CD4-positive, alpha-beta T cell (primary cell): ENCODE measurements around the gene PACSIN1. TPM values are rescaled to one million over a fixed set of nuclear protein-coding genes. Genes with fewer than 3 reads are reported as not detected.
"Not testable (repeated sequence)": the region's sequence is repeated elsewhere in the genome, so short reads cannot be mapped to it uniquely, and the experiment has no call there.

Source experiments
- ATAC-seq: fragments of 200-7000 bp; cut with Tn5 transposase; one replicate; pipeline ENCODE4 v1.10.0; 2022; ENCODE audit warnings: mild to moderate bottlenecking; ENCODE audit not compliant: poor library complexity
- CTCF ChIA-PET: fragments of 350-600 bp; sonication (Branson Sonifier 250); formaldehyde crosslinking; loops from one replicate; lab custom pipeline; 2021; ENCODE audit warnings: antibody characterized with exemption, inconsistent platforms; lab: Charles Lee
- POLR2A ChIA-PET: fragments of 350-600 bp; sonication (Branson Sonifier 250); formaldehyde crosslinking; loops from one replicate; lab custom pipeline; 2021; ENCODE audit warnings: antibody characterized with exemption, inconsistent platforms; lab: Charles Lee
- DNase-seq, 14 experiments: peaks; one replicate each; pipeline ENCODE4 v3.0.0-alpha.2; 2013 to 2020; ENCODE audit warnings: mixed read lengths in 2 of 14
- H3K27ac ChIP-seq, 2 donors: one replicate each; pipeline versions ENCODE4 v1.5.1 to v1.7.0; 2013; ENCODE audit warnings: low read length in 2 of 2, low read depth in 1 of 2, mild to moderate bottlenecking in 1 of 2
- H3K27me3 ChIP-seq, 2 experiments: 1 replicate in 1 of 2; 2 replicates in 1 of 2; pipeline versions ENCODE4 v1.6.1 to v1.7.0; 2013; ENCODE audit warnings: low read length in 2 of 2, control low read depth in 1 of 2, mild to moderate bottlenecking in 1 of 2, moderate library complexity in 1 of 2; ENCODE audit not compliant: insufficient read depth in 2 of 2, control insufficient read depth in 1 of 2
- H3K36me3 ChIP-seq: one replicate; pipeline ENCODE4 v1.6.1; 2013; ENCODE audit warnings: low read length, control low read depth; ENCODE audit not compliant: insufficient read depth
- H3K4me1 ChIP-seq: one replicate; pipeline ENCODE4 v1.6.1; 2013; ENCODE audit warnings: low read length, control low read depth; ENCODE audit not compliant: insufficient read depth
- H3K4me3 ChIP-seq: one replicate; pipeline ENCODE4 v1.5.1; 2013; ENCODE audit warnings: mild to moderate bottlenecking, low read length, moderate library complexity
- H3K9me3 ChIP-seq, 2 experiments: 1 replicate in 1 of 2; 2 replicates in 1 of 2; pipeline versions ENCODE4 v1.6.1 to v1.7.0; 2013; ENCODE audit warnings: low read length in 2 of 2, mild to moderate bottlenecking in 2 of 2, control low read depth in 1 of 2, moderate library complexity in 1 of 2; ENCODE audit not compliant: control insufficient read depth in 1 of 2, insufficient read depth in 1 of 2
- H3K27ac Mint-ChIP-seq: one replicate; pipeline ENCODE4 v1.8.0; 2020; ENCODE audit warnings: mixed read lengths
- H3K27me3 Mint-ChIP-seq: one replicate; pipeline ENCODE4 v1.8.0; 2021; ENCODE audit warnings: mixed read lengths
- H3K36me3 Mint-ChIP-seq: one replicate; pipeline ENCODE4 v1.8.0; 2021; ENCODE audit warnings: low read depth, mixed read lengths
- H3K4me1 Mint-ChIP-seq: one replicate; pipeline ENCODE4 v1.8.0; 2021; ENCODE audit warnings: low read depth, mixed read lengths
- H3K4me3 Mint-ChIP-seq: one replicate; pipeline ENCODE4 v1.8.0; 2020; ENCODE audit warnings: mild to moderate bottlenecking, mixed read lengths
- H3K9me3 Mint-ChIP-seq: one replicate; pipeline ENCODE4 v1.8.0; 2020; ENCODE audit warnings: mixed read lengths
- CTCF ChIP-seq: fragments of 200-600 bp; IDR thresholded peaks from one replicate; pipeline ENCODE4 v1.8.0; 2022; ENCODE audit warnings: antibody characterized with exemption, mild to moderate bottlenecking
- intact Hi-C, 2 experiments: fragments of 100-400 bp; cut with DNase I in 1 of 2; cut with micrococcal nuclease in 1 of 2; formaldehyde crosslinking; loops; one replicate each; pipeline versions ENCODE4 v1.15.1 to v1.9.0; 2023 to 2025; cut with DNase I, micrococcal nuclease
- total RNA-seq, 174 experiments: library from RNA in 2 of 174; stranded (reverse) in 2 of 174; gene quantifications; one replicate each; pipeline ENCODE4 v1.2.3 and lab custom pipeline; 2021 to 2026

Gene PACSIN1
- total RNA-seq, 2 experiments from 2014 or later = 1.3 to 1.4 TPM

GRCh38 chr6:34478796-34479195 is 12.9 kb downstream of the PACSIN1 start:
- Mint-ChIP-seq H3K9me3 (no peaks in the 10 kb centered on the region), H3K4me1 (no peaks in the 10 kb centered on the region), H3K27ac (no peak overlapping the region), H3K36me3 (no peaks in the 10 kb centered on the region), H3K4me3 (no peak overlapping the region), H3K27me3 (no peaks in the 10 kb centered on the region)
- DNase-seq = no peak
- POLR2A ChIA-PET = no interaction called here
- intact Hi-C loops = no loop called here
- no peaks in the 10 kb centered on the region for H3K36me3 ChIP-seq
- H3K4me1 ChIP-seq = no peaks in the 10 kb centered on the region
- TF ChIP-seq CTCF = no peak
- H3K4me3 ChIP-seq = no peak overlapping the region
- no peaks in the 10 kb centered on the region for H3K9me3 ChIP-seq
- H3K27ac ChIP-seq = no peak overlapping the region
- H3K27me3 ChIP-seq = no peaks in the 10 kb centered on the region
- ATAC-seq = no peak
- CTCF ChIA-PET = no interaction called here

- H3K36me3 Mint-ChIP-seq, H3K4me3 Mint-ChIP-seq, H3K27me3 Mint-ChIP-seq, POLR2A ChIA-PET, intact Hi-C loops, ATAC-seq, H3K4me3 ChIP-seq, H3K9me3 Mint-ChIP-seq, H3K9me3 ChIP-seq, H3K27me3 ChIP-seq, CTCF ChIA-PET, DNase-seq, H3K36me3 ChIP-seq, H3K27ac Mint-ChIP-seq, H3K27ac ChIP-seq: not testable (repeated sequence)
- H3K4me1 Mint-ChIP-seq = peaks cover 36% of the 10 kb centered on the region
- peaks cover 24% of the 10 kb centered on the region for H3K4me1 ChIP-seq
These were observed 17.9 kb downstream of the PACSIN1 start for GRCh38 chr6:34483781-34484180.

GRCh38 chr6:34484391-34484790 is 18.5 kb downstream of the PACSIN1 start:
- POLR2A ChIA-PET = no interaction called here
- Mint-ChIP-seq H3K4me3 (no peak overlapping the region), H3K27ac (peak overlapping the region; percentile 68), H3K4me1 (peaks cover 36% of the 10 kb centered on the region), H3K9me3 (no peaks in the 10 kb centered on the region), H3K27me3 (no peaks in the 10 kb centered on the region), H3K36me3 (no peaks in the 10 kb centered on the region)
- TF ChIP-seq CTCF = no peak
- intact Hi-C loops = no loop called here
- Histone ChIP-seq H3K27me3 (no peaks in the 10 kb centered on the region), H3K4me3 (no peak overlapping the region), H3K9me3 (no peaks in the 10 kb centered on the region), H3K36me3 (no peaks in the 10 kb centered on the region), H3K4me1 (peaks cover 24% of the 10 kb centered on the region), H3K27ac (no peak overlapping the region)
- CTCF ChIA-PET = no interaction called here
- ATAC-seq = no peak
- DNase-seq = no peak

GRCh38 chr6:34484899-34485298 is 19.0 kb downstream of the PACSIN1 start:
- peak; percentile 93 for ATAC-seq
- intact Hi-C loops = loop anchor here in 1 of 2 experiments (5.0 kb wide), 1 partner anchor 612 kb away; no protein-coding TSS in a partner anchor
- Mint-ChIP-seq H3K4me3 (peak overlapping the region; percentile 39), H3K27ac (peak overlapping the region; percentile 68), H3K9me3 (no peaks in the 10 kb centered on the region), H3K27me3 (no peaks in the 10 kb centered on the region), H3K36me3 (no peaks in the 10 kb centered on the region), H3K4me1 (peaks cover 36% of the 10 kb centered on the region)
- no peaks in the 10 kb centered on the region for H3K9me3 ChIP-seq
- POLR2A ChIA-PET = no interaction called here
- no peaks in the 10 kb centered on the region for H3K36me3 ChIP-seq
- no peak overlapping the region for H3K27ac ChIP-seq
- CTCF ChIA-PET = no interaction called here
- H3K4me3 ChIP-seq = peak overlapping the region; percentile 6
- DNase-seq = peak; percentile 19 to 82 (median 65)
- peaks cover 24% of the 10 kb centered on the region for H3K4me1 ChIP-seq
- no peak for TF ChIP-seq CTCF
- no peaks in the 10 kb centered on the region for H3K27me3 ChIP-seq
